DMS153 (cell line): ENCODE measurements around the gene SKIC2.
"Not testable (repeated sequence)": the region's sequence is repeated elsewhere in the genome, so short reads cannot be mapped to it uniquely, and the experiment has no call there.

Experiments
- DNase-seq: peaks from one replicate; lab custom pipeline; 2025; lab: John Stamatoyannopoulos, UW

The SKIC2 gene

GRCh38 chr6:31969712-31970603 is 11.0 kb downstream of the SKIC2 start:
- no peak for DNase-seq

- DNase-seq: no peak
These were observed 11.8 kb downstream of the SKIC2 start for GRCh38 chr6:31970604-31971271.

- DNase-seq: no peak
These were observed 12.5 kb downstream of the SKIC2 start for GRCh38 chr6:31971279-31971992.

GRCh38 chr6:31971993-31972708 is 13.2 kb downstream of the SKIC2 start, which contains the start of gene DXO:
TSS of gene DXO (minus strand) at chr6:31972138. CDS start at chr6:31971675, 463 bp downstream.
- peak; percentile 96 for DNase-seq

GRCh38 chr6:31972709-31973350 is 13.9 kb downstream of the SKIC2 start:
- DNase-seq: no peak

- DNase-seq: not testable (repeated sequence)
These were observed 17.1 kb downstream of the SKIC2 start for GRCh38 chr6:31976065-31976464.

GRCh38 chr6:31977816-31978431 is 18.9 kb downstream of the SKIC2 start:
- DNase-seq: no peak

GRCh38 chr6:31978831-31979230 is 19.9 kb downstream of the SKIC2 start:
- DNase-seq: no peak

DNA sequence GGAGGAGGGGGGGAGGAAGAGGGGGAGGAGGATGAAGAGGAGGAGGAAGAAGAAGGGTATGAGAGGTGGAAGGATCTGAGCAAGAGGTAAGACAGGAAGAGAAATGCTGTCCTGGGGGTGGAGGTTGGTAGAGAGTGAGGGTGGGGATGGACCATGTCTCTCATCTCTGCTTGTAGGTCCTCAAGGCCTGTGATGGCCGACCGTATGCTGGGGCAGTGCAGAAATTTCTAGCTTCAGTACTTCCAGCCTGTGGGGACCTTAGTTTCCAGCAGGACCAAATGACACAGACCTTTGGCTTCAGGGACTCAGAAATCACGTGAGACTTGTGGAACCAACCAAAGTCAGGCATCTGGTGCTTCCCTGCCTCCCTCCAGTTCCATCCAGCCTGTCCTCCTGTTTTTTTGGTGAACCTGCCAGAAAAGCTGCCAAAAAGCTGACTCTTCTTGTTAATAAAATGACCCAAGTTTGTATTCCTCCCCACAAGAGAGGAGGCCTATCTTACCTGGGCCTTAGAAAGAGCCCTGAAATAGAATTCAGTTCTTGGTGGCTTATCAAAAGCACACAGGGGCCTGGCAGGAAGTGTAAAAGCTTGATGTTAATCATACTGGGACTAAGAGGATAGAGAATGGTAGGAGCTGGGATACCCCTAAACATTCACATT is 20.4 kb downstream of the SKIC2 start:
- DNase-seq: no peak

- not testable (repeated sequence) for DNase-seq
These were observed 21.4 kb downstream of the SKIC2 start for GRCh38 chr6:31980195-31980876.

- DNase-seq: not testable (repeated sequence)
These were observed 22.0 kb downstream of the SKIC2 start for GRCh38 chr6:31980998-31981397.

GRCh38 chr6:31981744-31982143 is 22.8 kb downstream of the SKIC2 start, which contains the start of gene C4A:
TSS of gene C4A (plus strand) at chr6:31982057. CDS start at chr6:31982108, 51 bp downstream.
- not testable (repeated sequence) for DNase-seq

- not testable (repeated sequence) for DNase-seq
These were observed 30.4 kb downstream of the SKIC2 start for GRCh38 chr6:31989363-31989762.

DNA sequence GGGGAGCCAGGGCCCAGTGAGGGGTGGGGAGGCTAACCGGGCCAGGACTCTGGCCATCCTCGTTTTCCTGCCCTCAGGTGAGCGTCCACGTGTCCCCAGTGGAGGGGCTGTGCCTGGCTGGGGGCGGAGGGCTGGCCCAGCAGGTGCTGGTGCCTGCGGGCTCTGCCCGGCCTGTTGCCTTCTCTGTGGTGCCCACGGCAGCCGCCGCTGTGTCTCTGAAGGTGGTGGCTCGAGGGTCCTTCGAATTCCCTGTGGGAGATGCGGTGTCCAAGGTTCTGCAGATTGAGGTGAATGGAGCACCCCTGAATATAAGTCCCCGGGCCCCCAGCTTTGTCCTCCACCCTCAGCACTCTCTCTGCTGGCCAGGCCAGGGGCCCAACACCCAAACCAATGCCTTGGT is 35.4 kb downstream of the SKIC2 start:
- DNase-seq: not testable (repeated sequence)

- not testable (repeated sequence) for DNase-seq
These were observed 37.4 kb downstream of the SKIC2 start for GRCh38 chr6:31996385-31996784.

GRCh38 chr6:32002546-32003268 is 43.7 kb downstream of the SKIC2 start:
- not testable (repeated sequence) for DNase-seq

DNA sequence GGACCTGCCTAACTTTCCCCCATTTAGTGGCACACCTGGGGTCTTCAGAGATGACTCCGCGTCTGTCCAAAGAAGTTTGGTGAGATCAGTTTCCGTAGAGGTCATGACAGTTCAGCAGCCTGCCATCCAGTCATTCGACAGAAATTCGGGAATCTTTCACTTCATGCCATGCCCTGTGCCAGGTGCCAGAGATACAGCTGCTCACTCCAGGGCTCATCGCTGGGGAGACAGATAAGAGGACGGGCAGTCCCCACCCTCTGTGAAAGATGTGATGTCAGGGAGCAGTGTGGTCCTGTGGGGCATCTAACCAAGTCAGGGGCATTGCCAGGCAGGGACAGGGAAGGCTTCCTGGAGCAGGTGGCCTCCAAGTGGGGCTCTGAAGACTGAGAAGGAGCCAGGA is 44.3 kb downstream of the SKIC2 start:
- DNase-seq: not testable (repeated sequence)

DNA sequence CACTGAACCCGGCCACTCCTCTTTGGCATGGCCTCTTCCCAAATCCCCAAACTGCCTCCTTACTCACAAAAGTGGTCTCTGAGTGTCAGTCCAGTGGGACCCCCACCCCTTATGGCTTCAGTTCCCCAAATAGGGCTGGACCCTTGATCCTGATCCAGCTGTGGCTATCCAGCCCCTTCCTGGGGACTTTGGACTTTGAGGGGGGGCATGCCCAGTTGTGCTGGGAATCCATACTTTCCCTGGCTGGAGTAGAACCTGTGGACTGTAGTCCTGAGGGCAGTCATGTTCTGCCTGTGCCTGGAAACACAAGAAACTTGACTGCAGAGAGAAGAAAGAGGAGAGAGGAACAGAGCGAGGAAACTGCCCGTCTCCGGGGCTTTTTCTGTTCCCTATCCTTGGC is 45.4 kb downstream of the SKIC2 start:
- not testable (repeated sequence) for DNase-seq
